GM11168 (cell line): Measurements from ENCODE around the gene FCHO2.

Experiments used
- in situ Hi-C: fragments of 300-500 bp; cut with MboI; formaldehyde crosslinking; loops from one replicate; pipeline ENCODE4 v1.12.0; 2022; ENCODE audit warnings: low sequenced_read_pairs; ENCODE audit not compliant: unreplicated experiment

Gene FCHO2

GRCh38 chr5:73103870-73104299 is 148.0 kb downstream of the FCHO2 start:
- in situ Hi-C loops: no loop called here

GRCh38 chr5:73104326-73104725 is 148.5 kb downstream of the FCHO2 start:
- in situ Hi-C loops: no loop called here

GRCh38 chr5:73106335-73106734 is 150.5 kb downstream of the FCHO2 start:
- in situ Hi-C loops: no loop called here

GRCh38 chr5:73110190-73110589 is 154.3 kb downstream of the FCHO2 start:
- in situ Hi-C loops: no loop called here

- in situ Hi-C loops: no loop called here
Measured at GRCh38 chr5:73111536-73111935, 155.7 kb downstream of the FCHO2 start.

GRCh38 chr5:73112359-73112758 is 156.5 kb downstream of the FCHO2 start:
- in situ Hi-C loops: no loop called here

GRCh38 chr5:73114044-73114688 is 158.3 kb downstream of the FCHO2 start:
- in situ Hi-C loops: no loop called here

GRCh38 chr5:73115399-73116051 is 159.7 kb downstream of the FCHO2 start:
- in situ Hi-C loops: no loop called here

- in situ Hi-C loops: no loop called here
Measured at GRCh38 chr5:73116506-73116905, 160.7 kb downstream of the FCHO2 start.

- in situ Hi-C loops: no loop called here
Measured at GRCh38 chr5:73117088-73117740, 161.4 kb downstream of the FCHO2 start.

- in situ Hi-C loops: no loop called here
Measured at GRCh38 chr5:73118391-73118973, 162.6 kb downstream of the FCHO2 start.

- in situ Hi-C loops: no loop called here
Measured at GRCh38 chr5:73119451-73120157, 163.8 kb downstream of the FCHO2 start.

- in situ Hi-C loops: no loop called here
Measured at GRCh38 chr5:73120222-73121118, 164.6 kb downstream of the FCHO2 start, which contains the start of gene TMEM171. Gene TMEM171 (plus strand): TSS chr5:73120575. CDS start chr5:73123374, 2,799 bp downstream.

- in situ Hi-C loops: no loop called here
Measured at GRCh38 chr5:73121119-73121463, 165.2 kb downstream of the FCHO2 start.

- in situ Hi-C loops: no loop called here
Measured at GRCh38 chr5:73122875-73123810, 167.3 kb downstream of the FCHO2 start.

GRCh38 chr5:73125289-73125688 is 169.4 kb downstream of the FCHO2 start:
- in situ Hi-C loops: no loop called here

- in situ Hi-C loops: no loop called here
Measured at GRCh38 chr5:73126381-73126780, 170.5 kb downstream of the FCHO2 start.

GRCh38 chr5:73126957-73127356 is 171.1 kb downstream of the FCHO2 start:
- in situ Hi-C loops: no loop called here
